Ovary (tissue), 3 donors: ENCODE data around the gene UBFD1.

Source experiments
- EP300 ChIP-seq: sonication (generic); formaldehyde crosslinking; IDR thresholded peaks from one replicate; pipeline ENCODE4 v1.6.1; 2017; ENCODE audit warnings: antibody characterized with exemption
- TF ChIP-seq, protein P1 (sequence below), 3 donors: fragments of 450-650 bp in 2 of 3; fragments of 200-600 bp in 1 of 3; IDR thresholded peaks; one replicate each; pipeline versions ENCODE4 v1.5.1 to v1.8.0; 2016 to 2022; ENCODE audit warnings: antibody characterized with exemption in 3 of 3, mild to moderate bottlenecking in 1 of 3
- donor health status: DM: no; HTN: no; CAD: no.

DNA sequence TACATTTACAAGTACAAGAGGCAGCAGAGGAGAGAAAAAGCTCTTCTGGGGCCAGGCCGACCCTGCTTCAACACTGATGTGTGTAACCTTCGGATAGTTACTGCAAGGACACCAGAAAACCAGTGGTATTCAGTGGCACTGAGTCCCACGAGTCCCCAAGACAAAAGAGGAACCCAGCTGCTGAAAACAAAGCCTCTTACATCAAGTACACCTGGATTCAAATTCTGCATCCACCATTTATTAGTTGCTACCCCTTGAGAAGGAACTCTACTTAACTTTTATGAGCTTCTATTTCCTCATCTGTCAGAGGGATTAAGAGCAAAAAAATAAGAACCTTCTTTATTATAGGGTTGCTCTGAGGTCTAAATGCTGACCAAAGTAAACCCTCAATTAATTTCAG, 3.0 kb upstream of the UBFD1 start:
- TF ChIP-seq EP300, result no peak
- TF ChIP-seq, protein P1, sequence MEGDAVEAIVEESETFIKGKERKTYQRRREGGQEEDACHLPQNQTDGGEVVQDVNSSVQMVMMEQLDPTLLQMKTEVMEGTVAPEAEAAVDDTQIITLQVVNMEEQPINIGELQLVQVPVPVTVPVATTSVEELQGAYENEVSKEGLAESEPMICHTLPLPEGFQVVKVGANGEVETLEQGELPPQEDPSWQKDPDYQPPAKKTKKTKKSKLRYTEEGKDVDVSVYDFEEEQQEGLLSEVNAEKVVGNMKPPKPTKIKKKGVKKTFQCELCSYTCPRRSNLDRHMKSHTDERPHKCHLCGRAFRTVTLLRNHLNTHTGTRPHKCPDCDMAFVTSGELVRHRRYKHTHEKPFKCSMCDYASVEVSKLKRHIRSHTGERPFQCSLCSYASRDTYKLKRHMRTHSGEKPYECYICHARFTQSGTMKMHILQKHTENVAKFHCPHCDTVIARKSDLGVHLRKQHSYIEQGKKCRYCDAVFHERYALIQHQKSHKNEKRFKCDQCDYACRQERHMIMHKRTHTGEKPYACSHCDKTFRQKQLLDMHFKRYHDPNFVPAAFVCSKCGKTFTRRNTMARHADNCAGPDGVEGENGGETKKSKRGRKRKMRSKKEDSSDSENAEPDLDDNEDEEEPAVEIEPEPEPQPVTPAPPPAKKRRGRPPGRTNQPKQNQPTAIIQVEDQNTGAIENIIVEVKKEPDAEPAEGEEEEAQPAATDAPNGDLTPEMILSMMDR (IDR thresholded peaks at IDR 0.05), result no peak
